HUES6 (cell line): ENCODE data around the gene ZNF608.

Experiments used
- H3K27ac ChIP-seq: 2 replicates; pipeline ENCODE4 v1.7.0; 2013; ENCODE audit warnings: low read depth, mild to moderate bottlenecking, low read length, inconsistent platforms
- H3K27me3 ChIP-seq: 2 replicates; pipeline ENCODE4 v1.6.1; 2013; ENCODE audit warnings: low read length; ENCODE audit not compliant: control insufficient read depth, insufficient read depth
- H3K36me3 ChIP-seq: 2 replicates; pipeline ENCODE4 v1.6.1; 2013; ENCODE audit warnings: low read length; ENCODE audit not compliant: control insufficient read depth, insufficient read depth
- H3K4me1 ChIP-seq: 2 replicates; pipeline ENCODE4 v1.6.1; 2013; ENCODE audit warnings: low read length; ENCODE audit not compliant: control insufficient read depth, insufficient read depth
- H3K4me3 ChIP-seq: 2 replicates; pipeline ENCODE4 v1.5.1; 2013; ENCODE audit warnings: low read depth, low read length
- H3K9ac ChIP-seq: one replicate; pipeline ENCODE4 v1.6.1; 2013; ENCODE audit warnings: mild to moderate bottlenecking, low read length
- H3K9me3 ChIP-seq: 2 replicates; pipeline ENCODE4 v1.6.1; 2013; ENCODE audit warnings: low read depth, low read length; ENCODE audit not compliant: control insufficient read depth, insufficient read depth

ZNF608 gene

DNA sequence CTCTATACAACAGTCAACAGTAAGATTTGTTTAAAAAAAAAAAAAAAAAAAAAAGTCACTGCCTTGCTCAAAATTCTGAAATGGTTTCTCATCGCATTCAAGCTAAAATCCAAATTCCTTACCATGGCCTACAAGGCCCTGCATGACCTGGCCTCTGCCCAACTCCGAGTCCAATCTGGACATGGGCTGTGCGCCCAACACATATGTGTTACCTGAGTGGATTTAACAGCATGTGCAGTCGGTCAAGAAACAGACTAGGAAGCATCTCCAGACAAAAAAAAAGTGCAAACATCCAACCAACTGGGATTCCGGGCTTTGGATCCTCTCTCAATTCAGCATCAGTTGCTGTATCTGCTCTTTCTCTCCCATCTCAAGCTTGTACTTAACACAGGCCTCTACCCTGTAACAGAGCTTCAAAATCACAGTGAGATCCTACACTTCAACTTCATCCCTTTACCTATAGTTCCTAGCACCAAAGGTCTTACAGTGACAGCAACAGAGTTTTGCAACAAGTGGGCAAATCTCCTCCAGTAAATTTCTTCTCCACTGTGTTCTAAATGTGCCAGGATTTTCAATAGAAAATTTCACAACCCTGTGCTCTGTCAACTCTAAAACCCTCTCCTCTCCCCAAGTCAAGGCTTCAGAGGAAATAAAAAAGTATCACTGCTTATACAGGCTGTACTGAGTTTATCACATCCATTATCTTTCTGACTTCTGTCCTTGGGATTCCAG is 19.6 kb downstream of the ZNF608 start:
- Histone ChIP-seq H3K9me3 (no peaks in the 10 kb centered on the region), H3K27me3 (no peaks in the 10 kb centered on the region), H3K27ac (no peak overlapping the region), H3K9ac (no peak overlapping the region), H3K4me1 (peaks cover 58% of the 10 kb centered on the region), H3K4me3 (no peak overlapping the region), H3K36me3 (no peaks in the 10 kb centered on the region; the same call in 1 of the 2 replicates)

DNA sequence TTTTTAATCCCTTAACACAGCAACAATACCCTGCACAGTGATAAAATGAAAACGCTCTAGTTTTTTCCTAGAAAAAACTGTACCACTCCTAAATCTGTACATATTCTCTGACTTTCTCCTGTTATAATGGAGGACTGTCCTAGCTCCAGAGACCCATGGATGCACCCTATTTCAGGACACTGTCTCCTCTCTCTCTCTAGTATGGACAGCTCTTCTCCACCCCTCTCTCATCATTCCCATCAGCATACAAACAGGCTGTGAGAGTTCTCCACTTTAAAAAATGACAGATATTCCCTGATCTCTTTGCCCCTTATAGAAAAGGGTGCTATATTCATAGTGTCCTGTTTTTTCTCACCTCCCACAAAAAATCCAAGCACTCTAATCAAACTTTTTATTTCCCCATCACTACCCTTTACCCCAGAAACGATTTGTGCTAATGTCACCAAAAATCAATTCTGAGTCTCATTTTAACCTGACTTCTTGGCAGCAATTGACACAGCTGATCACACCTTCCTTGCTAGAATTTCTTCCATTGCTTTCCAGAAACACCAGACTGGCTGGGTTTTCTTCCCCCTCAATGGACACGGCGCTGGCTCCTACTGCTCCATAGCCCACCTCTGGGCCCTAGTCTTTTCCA is 20.7 kb downstream of the ZNF608 start:
- peaks cover 61% of the 10 kb centered on the region for H3K4me1 ChIP-seq
- H3K27ac ChIP-seq = no peak overlapping the region

DNA sequence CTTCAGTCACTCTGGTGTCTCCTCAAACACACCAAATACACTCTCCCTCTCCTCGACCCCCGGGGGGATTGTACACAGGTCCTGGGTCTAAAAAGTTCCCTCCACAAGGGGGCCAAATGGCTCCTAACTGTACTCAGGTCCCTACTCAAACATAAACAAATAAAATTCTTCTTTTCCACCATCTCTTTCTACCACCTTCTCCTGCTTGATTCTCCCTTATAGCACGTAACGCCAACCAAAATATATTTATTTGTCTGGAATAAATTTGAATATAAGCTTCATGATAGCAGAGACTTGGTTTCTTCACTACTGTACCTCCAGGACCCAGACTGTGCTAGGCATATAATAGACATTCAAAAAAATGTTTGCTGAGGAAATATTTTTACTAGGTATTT is 21.4 kb downstream of the ZNF608 start:
- no peak overlapping the region for H3K27ac ChIP-seq
- no peak overlapping the region for H3K4me3 ChIP-seq
- H3K4me1 ChIP-seq = peaks cover 61% of the 10 kb centered on the region
- H3K36me3 ChIP-seq = no peaks in the 10 kb centered on the region; the same call in 1 of the 2 replicates
- H3K9ac ChIP-seq = no peak overlapping the region
- H3K27me3 ChIP-seq = no peaks in the 10 kb centered on the region
- no peaks in the 10 kb centered on the region for H3K9me3 ChIP-seq

More for the DNA sequence above, 20.7 kb downstream of the ZNF608 start:
- Histone ChIP-seq H3K9ac (no peak overlapping the region), H3K9me3 (no peaks in the 10 kb centered on the region), H3K36me3 (no peaks in the 10 kb centered on the region; the same call in 1 of the 2 replicates), H3K27me3 (no peaks in the 10 kb centered on the region), H3K4me3 (no peak overlapping the region)

GRCh38 chr5:124724357-124725039 is 21.9 kb downstream of the ZNF608 start:
- Histone ChIP-seq H3K36me3 (no peaks in the 10 kb centered on the region; the same call in 1 of the 2 replicates), H3K4me3 (no peak overlapping the region), H3K27ac (no peak overlapping the region), H3K9ac (no peak overlapping the region), H3K4me1 (peaks cover 61% of the 10 kb centered on the region), H3K27me3 (no peaks in the 10 kb centered on the region), H3K9me3 (no peaks in the 10 kb centered on the region)

GRCh38 chr5:124721229-124721735 is 25.2 kb downstream of the ZNF608 start:
- H3K4me1 ChIP-seq = peaks cover 64% of the 10 kb centered on the region
- no peak overlapping the region for H3K4me3 ChIP-seq
- H3K36me3 ChIP-seq = peaks cover 13% of the 10 kb centered on the region; the same call in 1 of the 2 replicates
- no peak overlapping the region for H3K9ac ChIP-seq
- H3K27ac ChIP-seq = no peak overlapping the region
- H3K27me3 ChIP-seq = no peaks in the 10 kb centered on the region
- H3K9me3 ChIP-seq = no peaks in the 10 kb centered on the region

DNA sequence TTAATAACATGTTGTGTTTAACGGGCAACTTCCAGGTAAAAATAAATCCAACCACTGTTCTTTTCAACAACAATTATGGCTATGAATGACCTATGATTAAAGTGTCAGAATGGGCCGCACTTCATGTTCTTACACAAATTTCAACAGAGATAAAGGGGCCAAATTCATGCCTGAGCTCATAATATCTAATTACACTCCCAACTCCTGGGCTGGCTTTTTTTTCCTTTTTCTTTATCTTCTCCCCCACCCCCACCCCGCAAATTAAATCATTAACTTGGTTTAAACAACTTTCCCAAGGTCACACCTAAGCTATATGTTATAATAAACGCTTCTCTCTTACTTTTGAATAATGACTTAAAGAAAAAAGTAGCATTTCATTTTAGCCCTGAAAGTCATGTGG is 25.8 kb downstream of the ZNF608 start:
- Histone ChIP-seq H3K9ac (no peak overlapping the region), H3K9me3 (no peaks in the 10 kb centered on the region), H3K27me3 (no peaks in the 10 kb centered on the region), H3K4me1 (peaks cover 57% of the 10 kb centered on the region), H3K27ac (no peak overlapping the region), H3K4me3 (no peak overlapping the region), H3K36me3 (peaks cover 14% of the 10 kb centered on the region; the same call in 1 of the 2 replicates)

- H3K4me3 ChIP-seq = no peak overlapping the region
- no peak overlapping the region for H3K27ac ChIP-seq
- no peaks in the 10 kb centered on the region for H3K9me3 ChIP-seq
- no peak overlapping the region for H3K9ac ChIP-seq
- peaks cover 14% of the 10 kb centered on the region; the same call in 1 of the 2 replicates for H3K36me3 ChIP-seq
- H3K4me1 ChIP-seq = peaks cover 45% of the 10 kb centered on the region
- H3K27me3 ChIP-seq = no peaks in the 10 kb centered on the region
These were observed 27.1 kb downstream of the ZNF608 start for GRCh38 chr5:124719113-124719967.

DNA sequence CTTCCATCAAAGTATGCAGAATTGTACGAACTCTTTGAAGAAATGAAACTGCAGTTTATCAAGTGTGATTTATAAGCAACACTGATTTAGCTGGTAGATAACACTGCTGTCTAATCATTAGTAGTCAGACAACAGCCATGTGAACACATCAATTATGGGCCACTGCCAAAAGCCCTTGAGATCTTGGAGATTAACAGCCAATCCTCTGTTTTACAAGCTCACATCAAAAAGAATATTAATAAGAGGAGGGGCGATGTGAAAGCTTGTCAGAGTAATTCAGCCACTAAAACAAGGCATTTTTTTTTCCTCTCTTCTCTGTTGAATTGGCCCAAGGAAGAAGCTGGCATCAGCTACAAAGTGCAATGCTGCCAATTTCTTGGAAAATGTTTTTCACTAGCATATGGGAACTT is 28.1 kb downstream of the ZNF608 start:
- Histone ChIP-seq H3K9me3 (no peaks in the 10 kb centered on the region), H3K4me1 (peaks cover 50% of the 10 kb centered on the region), H3K4me3 (no peak overlapping the region), H3K27me3 (no peaks in the 10 kb centered on the region), H3K27ac (no peak overlapping the region), H3K36me3 (peaks cover 14% of the 10 kb centered on the region; the same call in 1 of the 2 replicates), H3K9ac (no peak overlapping the region)

GRCh38 chr5:124716169-124716568 is 30.3 kb downstream of the ZNF608 start:
- Histone ChIP-seq H3K4me1 (peaks cover 54% of the 10 kb centered on the region), H3K27me3 (no peaks in the 10 kb centered on the region), H3K36me3 (peaks cover 14% of the 10 kb centered on the region; the same call in 1 of the 2 replicates), H3K9me3 (no peaks in the 10 kb centered on the region), H3K27ac (no peak overlapping the region), H3K4me3 (no peak overlapping the region), H3K9ac (no peak overlapping the region)

- peaks cover 14% of the 10 kb centered on the region; the same call in 1 of the 2 replicates for H3K36me3 ChIP-seq
- no peak overlapping the region for H3K27ac ChIP-seq
- peaks cover 54% of the 10 kb centered on the region for H3K4me1 ChIP-seq
- no peak overlapping the region for H3K4me3 ChIP-seq
- H3K27me3 ChIP-seq = no peaks in the 10 kb centered on the region
- H3K9ac ChIP-seq = no peak overlapping the region
- no peaks in the 10 kb centered on the region for H3K9me3 ChIP-seq
These were observed 31.5 kb downstream of the ZNF608 start for GRCh38 chr5:124714910-124715309.
